ENCODE data around the gene GALNT17.
"Not testable (repeated sequence)": the region's sequence is repeated elsewhere in the genome, so short reads cannot be mapped to it uniquely, and the experiment has no call there.

GALNT17 gene

DNA sequence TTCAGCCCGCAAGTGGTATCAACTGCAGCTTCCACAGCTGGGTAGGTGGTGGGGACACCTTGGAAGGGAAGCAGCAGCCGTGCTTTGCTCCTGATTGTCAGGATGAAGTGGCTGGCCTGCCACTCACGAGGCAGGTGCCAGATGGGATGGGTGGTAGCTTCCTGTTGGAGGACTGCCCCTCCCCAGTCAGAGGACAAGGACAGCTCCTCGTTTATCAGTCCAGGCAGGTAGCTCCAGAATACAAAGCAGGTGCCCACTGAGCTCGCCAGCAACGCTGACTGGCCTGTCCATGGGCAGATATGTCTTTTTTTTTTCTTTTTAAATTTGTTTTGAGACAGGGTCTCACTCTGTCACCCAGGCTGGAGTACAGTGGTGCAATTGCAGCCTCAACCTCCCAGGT lies 431.3 kb downstream of the GALNT17 start:
- no peak for DNase-seq (ENCODE audit: low spot score)

DNA sequence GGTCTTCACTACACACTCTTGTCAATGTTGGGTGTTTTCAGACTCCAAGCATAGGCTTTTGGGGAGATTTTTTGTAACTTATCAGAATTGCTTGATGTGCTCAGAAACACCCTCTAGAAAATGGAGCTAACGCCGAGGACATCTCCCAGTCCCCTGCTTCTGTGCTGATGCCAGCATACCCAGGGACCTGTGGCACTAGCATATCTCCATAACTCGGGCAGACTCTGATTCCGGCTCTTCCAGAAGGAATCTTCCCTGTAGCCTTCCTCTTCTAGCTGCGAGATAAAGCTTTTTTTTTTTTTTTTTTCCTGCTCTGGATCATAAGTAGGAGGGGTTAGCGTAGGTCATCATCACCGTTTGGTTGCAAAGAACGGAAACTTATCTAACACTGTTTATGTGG lies 434.4 kb downstream of the GALNT17 start:
- no peak for DNase-seq (ENCODE audit: low spot score)

DNA sequence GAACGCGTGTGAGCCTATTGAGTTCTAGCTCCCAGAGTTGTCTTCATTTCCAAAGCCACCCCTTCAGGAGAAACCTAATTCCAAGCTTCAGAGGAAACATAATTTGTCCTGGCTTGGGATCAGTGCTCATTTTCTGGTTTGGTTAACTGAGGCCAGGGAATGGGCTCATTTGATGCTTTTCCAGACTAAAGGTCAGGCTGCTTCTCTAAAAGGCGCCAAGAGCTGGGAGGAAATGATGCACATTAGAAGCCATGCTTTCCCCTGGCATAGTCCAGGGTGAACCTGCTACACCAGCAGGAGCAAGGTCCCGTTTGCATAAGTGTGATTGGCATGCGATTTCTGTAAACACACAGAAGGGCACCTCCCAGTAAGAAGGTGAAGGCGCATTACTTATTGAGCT lies 435.0 kb downstream of the GALNT17 start:
- DNase-seq (ENCODE audit: low spot score) = no peak

DNA sequence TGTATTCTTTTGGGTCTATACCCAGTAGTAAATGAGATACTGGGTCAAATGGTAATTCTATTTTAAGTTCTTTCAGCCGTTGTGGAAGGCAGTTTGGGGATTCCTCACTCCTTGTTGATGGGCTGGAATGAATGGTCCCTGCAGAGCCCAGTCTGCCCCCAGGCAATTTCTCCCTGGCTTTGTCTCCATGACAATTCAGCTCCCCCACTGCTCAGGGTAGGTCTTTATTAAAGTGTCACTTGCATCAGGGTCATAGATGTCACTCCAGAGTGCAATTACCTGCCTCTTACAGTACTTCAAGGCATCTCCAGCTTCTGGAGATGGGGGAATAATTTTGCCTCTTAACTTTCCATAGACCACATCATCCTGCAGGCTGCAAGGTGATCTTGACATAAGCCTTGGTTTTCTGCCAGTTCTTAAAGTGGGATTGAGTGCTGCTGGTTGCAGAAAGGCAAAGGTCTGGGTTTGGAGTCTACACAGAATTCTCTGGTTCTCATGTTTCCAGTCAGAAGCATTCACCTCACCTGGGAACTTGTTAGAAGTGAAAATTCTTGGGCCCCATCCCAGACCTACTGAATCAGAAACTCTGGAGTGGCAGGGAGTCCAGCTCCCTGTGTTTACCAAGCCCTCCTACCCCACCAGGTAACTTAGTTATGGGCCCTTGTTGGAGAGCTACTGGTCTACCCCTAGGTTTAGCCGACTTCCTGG lies 442.4 kb downstream of the GALNT17 start:
- no peak for DNase-seq (ENCODE audit: low spot score)

DNA sequence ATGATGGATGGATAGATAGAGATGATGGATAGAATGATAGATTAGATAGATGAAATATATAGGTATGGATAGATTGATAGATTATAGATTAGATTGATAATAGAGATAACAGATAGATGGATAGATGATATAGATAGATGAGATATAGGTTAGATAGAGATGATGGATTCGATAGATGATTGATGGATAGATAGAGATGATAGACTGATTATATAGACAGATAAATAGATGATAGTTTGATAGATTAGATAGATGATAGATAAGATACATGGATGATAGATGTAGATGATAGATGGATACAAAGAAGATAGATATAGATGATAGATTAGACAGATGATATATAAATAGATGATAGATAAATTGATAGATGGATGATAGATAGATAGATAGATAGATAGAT lies 448.1 kb downstream of the GALNT17 start:
- no peak for DNase-seq (ENCODE audit: low spot score)

DNA sequence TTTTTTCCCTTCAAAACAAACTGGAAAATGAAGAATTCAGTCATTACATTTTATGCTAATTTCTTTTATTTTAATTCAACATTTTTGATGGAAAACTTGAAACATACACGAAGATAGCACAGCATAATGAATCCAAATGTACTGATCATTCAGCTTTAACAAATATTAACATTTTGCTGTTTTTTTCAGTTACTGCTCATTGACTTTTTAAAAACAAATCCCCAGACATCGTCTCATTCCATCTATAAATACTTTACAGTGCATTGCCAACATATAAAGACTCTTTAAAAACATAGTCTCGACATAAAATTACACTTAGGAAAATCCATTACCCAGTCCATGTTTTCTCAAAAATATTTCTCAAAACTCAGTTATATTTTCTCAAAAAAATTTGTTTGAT lies 452.3 kb downstream of the GALNT17 start:
- no peak for DNase-seq (ENCODE audit: low spot score)

DNA sequence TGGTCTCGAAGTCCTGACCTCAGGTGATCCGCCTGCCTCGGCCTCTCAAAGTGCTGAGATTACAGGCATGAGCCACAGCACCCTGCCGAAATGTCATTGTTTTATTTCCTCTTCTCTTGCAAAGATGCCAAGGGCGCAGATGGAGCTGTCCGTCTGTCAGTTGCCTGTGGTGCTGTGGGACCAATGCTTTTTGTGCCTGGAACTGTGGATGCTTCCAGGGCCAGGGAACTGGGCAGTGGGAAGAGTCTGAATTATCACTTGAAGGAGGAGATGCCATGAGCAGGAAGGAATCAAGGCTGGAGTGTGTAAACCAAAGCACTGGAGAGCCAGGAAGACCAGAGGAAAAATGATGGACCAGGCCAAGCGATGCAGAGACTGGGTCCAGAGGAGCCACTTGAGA lies 459.9 kb downstream of the GALNT17 start:
- no peak for DNase-seq (ENCODE audit: low spot score)

DNA sequence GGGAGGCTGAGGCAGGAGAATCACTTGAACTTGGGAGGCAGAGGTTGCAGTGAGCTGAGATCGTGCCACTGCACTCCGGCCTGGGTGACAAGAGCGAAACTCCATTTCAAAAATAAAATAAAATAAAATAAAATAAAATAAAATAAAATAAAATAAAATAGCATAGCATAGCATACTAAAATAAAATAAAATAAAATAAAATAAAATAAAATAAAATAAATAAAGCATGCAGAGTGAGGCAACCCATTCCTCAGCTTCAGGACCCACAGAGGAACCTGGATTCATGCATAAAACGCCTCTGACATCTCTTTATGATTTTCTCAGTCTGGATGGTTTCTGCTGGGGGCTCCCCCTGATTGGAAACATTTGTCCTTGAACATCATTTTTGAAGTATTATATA lies 460.4 kb downstream of the GALNT17 start:
- DNase-seq (ENCODE audit: low spot score) = not testable (repeated sequence)

DNA sequence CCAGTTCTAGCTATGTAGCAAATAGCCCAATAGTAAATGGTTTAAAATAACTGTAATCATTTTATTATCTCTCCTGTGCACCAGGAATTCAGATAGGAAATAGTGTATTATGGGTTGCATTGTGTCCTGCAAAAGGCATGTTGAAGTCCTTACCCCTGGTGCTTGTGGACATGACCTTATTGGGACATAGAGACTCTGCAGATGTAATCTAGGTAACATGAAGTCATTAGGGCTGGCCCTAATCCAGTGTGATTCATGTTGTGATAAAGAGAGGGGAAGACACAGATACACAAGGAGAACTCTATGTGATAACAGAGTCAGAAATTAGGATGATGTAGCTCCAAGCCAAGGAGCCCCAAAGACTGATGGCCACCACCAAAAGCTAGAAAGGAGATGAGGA lies 462.8 kb downstream of the GALNT17 start:
- DNase-seq (ENCODE audit: low spot score) = no peak

DNA sequence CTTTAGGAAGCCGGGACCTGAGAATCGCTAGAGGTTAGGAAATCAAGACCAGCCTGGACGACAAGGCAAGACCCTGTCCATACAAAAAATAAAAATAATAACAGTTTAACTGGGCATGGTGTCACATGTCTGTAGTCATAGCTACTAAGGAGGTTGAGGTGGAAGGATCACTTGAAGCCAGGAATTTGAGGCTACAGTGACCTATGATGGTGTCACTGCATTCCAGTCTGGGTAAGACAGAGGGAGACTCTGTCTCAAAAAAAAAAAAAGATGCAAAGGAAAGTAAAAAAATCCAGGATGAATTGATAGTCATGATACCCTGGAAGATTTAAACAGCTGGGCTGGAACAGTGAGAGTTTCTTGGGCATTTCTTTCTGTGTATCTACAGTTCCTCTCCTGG lies 463.2 kb downstream of the GALNT17 start:
- no peak for DNase-seq (ENCODE audit: low spot score)

DNA sequence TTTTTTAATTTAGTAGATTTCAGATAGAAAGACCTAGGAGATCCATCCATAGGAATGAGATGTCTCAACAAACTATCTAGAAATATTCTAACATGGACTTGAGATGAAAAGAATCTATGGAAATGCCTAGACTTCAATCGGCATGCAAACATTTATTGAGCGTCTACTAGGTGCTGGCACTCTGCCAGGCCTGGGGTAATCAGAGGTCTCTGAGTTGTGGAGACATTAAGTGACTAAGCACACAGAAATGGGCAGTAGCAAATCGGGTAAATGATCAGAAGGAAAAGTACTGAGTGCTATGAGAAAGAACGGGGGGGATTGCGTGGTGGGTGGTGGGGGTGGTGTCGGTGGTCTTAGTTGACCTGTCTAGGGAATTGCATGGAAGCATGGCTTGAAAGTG lies 466.6 kb downstream of the GALNT17 start:
- no peak for DNase-seq (ENCODE audit: low spot score)

DNA sequence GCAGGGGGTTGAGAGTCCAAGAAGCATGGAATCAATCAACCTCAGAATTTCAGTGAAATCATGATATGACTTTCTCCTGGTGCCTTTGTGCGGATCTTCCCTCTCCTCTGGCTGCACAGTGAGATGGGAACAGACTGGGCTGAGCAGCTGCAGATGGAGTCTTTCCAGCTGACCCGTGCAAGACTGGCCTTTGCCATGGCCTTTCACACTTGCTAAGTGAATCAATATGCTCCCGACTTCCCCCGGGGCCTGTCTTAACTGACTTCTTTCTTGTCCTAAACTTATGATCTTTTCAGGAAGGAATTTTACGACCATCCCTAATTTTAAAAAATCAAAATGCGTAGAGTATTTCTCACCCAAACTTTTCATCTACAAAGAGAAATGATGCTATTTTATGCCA lies 469.9 kb downstream of the GALNT17 start:
- DNase-seq (ENCODE audit: low spot score) = no peak

DNA sequence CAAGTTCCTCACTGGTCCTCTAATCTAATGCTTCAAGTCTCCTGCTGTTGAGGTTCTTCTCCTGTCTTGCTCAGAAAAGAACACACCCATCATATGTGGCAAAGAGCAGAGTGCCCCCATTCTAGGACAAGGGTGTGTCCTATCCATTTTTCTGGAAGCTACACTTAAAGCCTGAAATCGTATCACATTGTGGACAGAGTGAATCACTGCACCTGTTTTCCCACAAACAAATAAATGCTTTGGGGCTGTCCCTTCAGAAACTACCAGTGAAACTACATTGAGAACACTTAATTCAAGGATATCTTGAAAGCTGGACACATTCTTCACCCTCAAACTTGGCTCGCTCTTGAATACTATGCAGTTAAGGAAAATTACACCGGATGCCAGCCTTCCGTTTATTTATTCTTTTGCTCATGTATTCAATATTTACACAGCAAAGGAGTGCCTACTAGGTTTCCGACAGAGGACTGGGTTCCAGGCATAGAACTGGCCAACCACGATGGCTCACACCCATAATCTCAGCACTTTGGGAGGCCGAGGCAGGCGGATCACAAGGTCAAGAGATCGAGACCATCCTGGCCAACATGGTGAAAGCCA lies 473.0 kb downstream of the GALNT17 start:
- DNase-seq (ENCODE audit: low spot score) = no peak

DNA sequence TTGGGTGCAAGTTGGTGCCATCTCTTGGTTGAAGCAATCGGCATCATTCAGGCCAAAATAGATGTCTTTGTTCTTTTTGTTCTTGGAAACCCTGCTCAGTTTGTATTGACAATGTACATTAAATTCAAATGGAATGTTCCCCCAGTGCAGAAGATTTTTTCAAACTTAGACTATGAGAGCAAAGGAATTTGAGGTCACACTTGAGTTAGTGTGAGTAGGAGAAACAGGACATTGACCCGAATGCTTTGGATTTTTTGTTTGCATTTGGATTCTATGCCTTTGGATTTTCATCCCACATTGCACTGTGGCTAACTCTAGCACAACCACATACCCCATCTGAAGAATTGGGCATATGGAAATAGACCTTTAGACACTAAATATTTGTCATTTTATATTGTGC lies 480.0 kb downstream of the GALNT17 start:
- DNase-seq (ENCODE audit: low spot score) = peak; percentile 22

DNA sequence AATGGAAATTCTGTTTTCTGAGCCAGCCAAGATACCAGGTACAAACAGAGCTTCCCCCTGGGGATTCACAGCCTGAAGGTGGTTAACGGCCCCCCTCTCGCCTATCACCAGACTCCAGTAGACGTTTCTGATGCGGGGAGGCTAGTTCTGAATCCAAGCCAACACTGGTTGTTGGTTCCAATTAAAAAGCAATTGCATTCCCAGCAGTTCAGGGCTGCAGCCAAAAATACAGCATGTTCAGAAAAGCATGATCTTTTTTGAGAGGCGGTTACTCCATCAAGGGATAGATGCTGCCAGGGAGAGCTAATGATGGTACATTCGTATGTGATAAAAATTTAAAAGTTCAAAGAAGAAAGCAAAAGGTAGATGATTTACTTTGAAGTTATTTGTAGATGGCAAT lies 481.0 kb downstream of the GALNT17 start:
- DNase-seq (ENCODE audit: low spot score) = no peak

DNA sequence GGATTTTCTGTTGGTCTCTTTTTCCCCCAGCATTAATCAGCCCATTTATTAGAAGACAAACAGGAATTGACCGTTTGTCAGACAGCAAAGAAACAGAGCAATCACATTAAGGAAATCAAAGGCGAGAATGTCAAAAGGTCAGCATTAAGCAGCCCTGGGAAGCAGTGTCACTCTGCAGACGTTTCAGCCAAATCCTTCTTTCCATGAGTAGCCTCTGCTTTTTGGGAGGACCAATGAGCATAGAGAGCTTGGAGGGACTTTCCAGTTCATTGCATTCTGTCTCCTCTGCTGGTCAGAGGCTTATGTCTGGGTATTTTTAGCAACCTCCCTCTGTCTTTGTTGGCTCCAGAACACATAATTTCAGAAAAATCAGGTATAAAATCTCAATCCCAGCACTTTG lies 481.4 kb downstream of the GALNT17 start:
- DNase-seq (ENCODE audit: low spot score) = peak; percentile 7

DNA sequence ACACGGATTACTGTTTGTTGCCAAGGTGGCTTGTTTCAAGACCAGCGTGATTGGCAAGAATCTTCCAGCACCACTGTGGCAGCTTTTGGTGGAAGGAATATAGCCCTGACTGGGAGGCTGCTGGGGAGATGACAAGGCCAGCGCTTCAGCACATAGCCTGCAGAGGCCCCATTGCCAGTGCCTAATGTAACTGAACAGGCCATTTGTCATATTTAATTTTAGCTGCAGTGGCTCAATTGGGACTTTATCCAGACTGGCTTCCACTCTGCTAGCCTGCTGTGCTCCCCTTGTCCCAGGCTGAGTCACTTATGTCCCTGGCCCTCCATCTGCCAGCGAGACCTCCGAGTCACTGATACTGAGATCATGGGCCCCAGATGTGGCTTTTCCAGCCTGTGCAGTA lies 483.1 kb downstream of the GALNT17 start:
- DNase-seq (ENCODE audit: low spot score) = peak; percentile 6

DNA sequence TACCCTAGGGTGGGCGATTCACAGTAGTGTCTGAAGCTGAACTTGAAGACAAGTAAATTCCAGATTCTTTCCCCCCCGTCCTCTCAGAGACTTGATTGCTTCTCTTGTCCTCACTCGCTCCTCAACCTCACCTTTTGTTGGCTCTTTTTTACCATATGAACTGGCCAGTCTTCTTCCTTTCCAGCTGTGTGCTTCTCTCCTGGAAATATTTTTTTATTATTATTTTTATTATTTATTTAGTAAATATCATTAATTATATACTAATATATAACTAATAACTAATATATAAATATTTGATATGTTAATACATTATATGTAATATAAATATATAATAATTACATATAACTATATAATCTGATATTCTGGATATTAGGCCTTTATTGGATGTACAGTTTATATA lies 484.3 kb downstream of the GALNT17 start:
- DNase-seq (ENCODE audit: low spot score) = no peak

DNA sequence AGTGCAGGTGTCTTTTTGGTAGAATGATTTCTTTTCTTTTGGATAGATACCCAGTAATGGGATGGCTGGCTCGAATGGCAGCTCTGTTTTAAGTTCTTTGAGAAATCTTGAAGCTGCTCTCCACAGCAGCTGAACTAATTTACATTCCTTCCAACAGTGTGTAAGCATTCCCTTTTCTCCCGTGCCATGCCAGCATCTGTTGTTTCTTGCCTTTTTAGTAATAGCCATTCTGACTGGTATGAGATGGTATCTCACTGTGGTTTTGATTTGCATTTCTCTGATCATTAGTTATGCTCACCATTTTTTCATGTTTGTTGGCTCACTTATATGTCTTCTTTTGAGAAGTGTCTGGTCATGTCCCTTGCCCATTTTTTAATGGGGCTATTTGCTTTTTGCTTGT lies 486.3 kb downstream of the GALNT17 start:
- DNase-seq (ENCODE audit: low spot score) = no peak

DNA sequence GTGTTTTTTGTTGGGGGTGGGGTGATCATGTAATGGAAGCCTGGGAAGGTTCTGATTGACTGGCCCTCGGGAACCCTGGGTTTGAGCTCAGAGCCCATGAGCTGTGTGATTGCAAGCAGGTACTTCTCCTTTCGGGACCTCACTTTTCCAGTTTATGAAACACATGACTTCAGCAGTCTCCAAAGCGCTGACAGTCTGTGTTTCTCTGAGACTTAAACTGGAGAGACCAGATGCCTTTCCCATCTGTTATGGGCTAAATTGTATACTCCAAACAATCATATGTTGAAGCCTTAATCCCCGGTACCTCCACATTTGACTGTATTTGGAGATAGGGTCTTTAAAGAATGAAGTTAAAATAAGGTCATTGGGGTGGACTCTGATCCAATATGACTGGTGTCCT lies 493.6 kb downstream of the GALNT17 start:
- DNase-seq (ENCODE audit: low spot score) = no peak

DNA sequence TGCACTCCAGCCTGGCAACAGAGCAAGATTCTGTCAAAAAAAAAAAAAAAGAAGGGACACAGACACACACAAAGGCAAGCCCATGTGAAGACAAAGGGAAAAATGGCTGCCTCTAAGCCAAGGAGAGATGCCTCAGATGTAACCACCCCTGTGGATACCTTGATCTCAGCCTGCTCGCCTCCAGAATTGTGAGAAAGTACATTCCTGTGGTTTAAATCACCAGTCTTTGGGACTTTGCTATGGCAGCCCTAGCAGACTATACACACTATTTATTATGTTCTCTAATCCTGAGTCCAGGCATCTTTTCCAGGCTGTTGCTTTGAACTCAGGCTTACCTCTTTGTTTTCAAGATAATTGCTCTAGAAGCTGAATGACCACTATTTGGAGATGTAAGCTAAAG lies 494.3 kb downstream of the GALNT17 start:
- DNase-seq (ENCODE audit: low spot score) = no peak

DNA sequence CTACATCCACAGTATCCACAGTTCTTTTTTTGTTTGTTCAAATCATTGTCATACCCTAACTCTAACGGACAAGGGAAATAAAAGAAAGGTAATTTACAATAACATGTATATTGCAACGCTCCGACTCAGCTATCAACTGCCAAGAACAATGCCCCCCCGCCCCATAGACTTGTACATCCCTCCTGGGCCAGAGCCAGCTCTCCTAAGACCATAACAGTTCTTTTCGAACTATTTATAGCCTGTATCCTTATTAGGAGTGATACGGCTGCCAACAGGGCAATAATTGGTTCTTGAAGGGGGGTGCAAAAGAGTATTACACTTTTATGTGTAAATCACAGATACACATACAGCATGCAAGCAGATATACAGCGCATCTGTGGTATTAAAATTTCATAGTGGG lies 495.7 kb downstream of the GALNT17 start:
- no peak for DNase-seq (ENCODE audit: low spot score)

DNA sequence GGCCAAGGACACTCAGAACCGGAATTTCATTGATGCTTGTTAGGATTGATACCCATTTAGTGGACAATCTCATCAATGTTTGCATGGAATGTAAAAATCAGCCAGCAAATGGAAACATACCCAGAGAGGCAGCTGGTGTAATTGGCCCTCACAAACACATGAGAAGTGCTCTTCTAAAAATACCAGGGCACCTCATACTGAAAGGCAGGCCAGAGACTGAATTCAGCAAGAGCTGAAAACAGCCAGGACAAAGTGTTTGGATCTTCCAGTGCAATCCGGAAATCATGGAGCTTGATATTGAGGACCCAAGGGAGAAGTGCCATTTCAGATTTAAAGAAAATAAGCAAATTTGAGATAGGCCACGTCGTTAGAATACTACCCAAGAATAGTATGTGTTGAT lies 498.6 kb downstream of the GALNT17 start:
- no peak for DNase-seq (ENCODE audit: low spot score)

DNA sequence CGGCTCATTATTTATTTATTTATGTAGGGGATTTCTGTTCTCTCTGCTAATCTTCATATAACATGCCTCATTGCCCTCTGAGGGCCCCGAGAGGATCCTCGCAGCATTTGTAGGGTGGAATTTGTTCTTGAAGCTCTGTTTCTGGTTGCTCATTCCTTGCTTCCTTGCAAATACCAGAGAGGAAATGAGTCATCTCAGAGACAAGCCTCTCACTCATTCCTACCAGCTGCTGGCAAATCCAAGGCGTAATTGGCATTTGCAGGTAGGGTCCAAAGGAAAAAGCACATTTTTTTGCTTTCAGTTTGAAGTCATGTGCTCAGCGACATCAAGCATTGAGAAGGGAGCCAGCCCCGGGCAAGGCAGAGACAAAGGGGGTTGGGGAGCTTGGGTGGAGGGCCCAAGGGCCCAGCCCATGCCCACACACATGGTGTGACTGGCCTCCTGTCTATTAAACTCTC lies 501.6 kb downstream of the GALNT17 start:
- DNase-seq (ENCODE audit: low spot score) = peak; percentile 36
